Liver (tissue), 10 donors: Measurements from ENCODE around the gene GNG3. TPM values are rescaled to one million over a fixed set of nuclear protein-coding genes. Genes with fewer than 3 reads are reported as not detected.

ENCODE experiments used
- DNase-seq: peaks from one replicate; pipeline ENCODE4 v3.0.0-alpha.2; 2017; ENCODE audit warnings: low spot score
- H3K27ac ChIP-seq, 2 donors: one replicate each; pipeline ENCODE4 v1.7.0; 2013; ENCODE audit warnings: inconsistent platforms in 2 of 2, low read length in 2 of 2, control low read depth in 1 of 2, low read depth in 1 of 2, mild to moderate bottlenecking in 1 of 2
- H3K27me3 ChIP-seq, 4 donors: one replicate each; pipeline versions ENCODE4 v1.6.1 to v1.7.0; 2013; ENCODE audit warnings: low read length in 3 of 4, inconsistent platforms in 1 of 4, mild to moderate bottlenecking in 1 of 4, moderate library complexity in 1 of 4; ENCODE audit not compliant: control insufficient read depth in 4 of 4, insufficient read depth in 4 of 4
- H3K36me3 ChIP-seq, 4 donors: one replicate each; pipeline versions ENCODE4 v1.6.1 to v1.7.0; 2013; ENCODE audit warnings: low read length in 3 of 4, mild to moderate bottlenecking in 3 of 4, low read depth in 1 of 4, moderate library complexity in 1 of 4; ENCODE audit not compliant: control insufficient read depth in 4 of 4, insufficient read depth in 3 of 4
- H3K4me1 ChIP-seq, 4 donors: one replicate each; pipeline versions ENCODE4 v1.6.1 to v1.7.0; 2013; ENCODE audit warnings: low read length in 3 of 4, mild to moderate bottlenecking in 3 of 4, moderate library complexity in 1 of 4; ENCODE audit not compliant: control insufficient read depth in 4 of 4, insufficient read depth in 4 of 4
- H3K4me3 ChIP-seq, 3 donors: one replicate each; pipeline versions ENCODE4 v1.6.1 to v1.7.0; 2013; ENCODE audit warnings: low read length in 3 of 3, control low read depth in 1 of 3, low read depth in 1 of 3, mild to moderate bottlenecking in 1 of 3
- H3K9ac ChIP-seq, 2 donors: one replicate each; pipeline ENCODE4 v1.7.0; 2013; ENCODE audit warnings: low read length in 2 of 2, mild to moderate bottlenecking in 2 of 2, moderate library complexity in 2 of 2, control low read depth in 1 of 2, low read depth in 1 of 2
- H3K9me3 ChIP-seq, 4 donors: one replicate each; pipeline versions ENCODE4 v1.6.1 to v1.7.0; 2013; ENCODE audit warnings: low read length in 3 of 4; ENCODE audit not compliant: control insufficient read depth in 4 of 4
- HNF4G ChIP-seq: IDR thresholded peaks from 2 replicates; pipeline ENCODE4 v1.6.1; 2016; ENCODE audit warnings: antibody characterized with exemption
- JUND ChIP-seq, 2 donors: IDR thresholded peaks; 2 replicates each; pipeline ENCODE4 v1.6.1; 2016; ENCODE audit warnings: antibody characterized with exemption in 2 of 2
- WGBS: extraction: QIAGEN DNeasy Blood & Tissue Kit; methylation state at CpG from one replicate; pipeline ENCODE4 v1.1.7; 2013; 5-methylcytosine and 5-hydroxymethylcytosine counted together
- polyA plus RNA-seq, 2 donors: library from polyadenylated mRNA; stranded (reverse) in 1 of 2; unstranded in 1 of 2; fragments of 200-250 nt in 1 of 2; fragments of >200 nt in 1 of 2; fragmentation: Nextera tagmentation in 1 of 2; extraction: Ambion mirVana in 1 of 2; gene quantifications; one replicate each; pipeline versions ENCODE4 v1.2.1 to v1.2.3, GENCODE V29; 2013 to 2015
- small RNA-seq: library from RNA; depleted of rRNA; stranded (forward); fragments of <200 nt; gene quantifications from one replicate; pipeline ENCODE3, GENCODE V24; 2014
- total RNA-seq, 2 donors: library from RNA; depleted of rRNA; stranded (reverse); fragments of >200 nt; gene quantifications; one replicate each; pipeline ENCODE4 v1.2.3, GENCODE V29; 2014
- donor health status: healthy.
- donor health status: healthy.
- donor health status: healthy.
- donor health status: healthy.
- donor health status: healthy.

GNG3 gene
- total and polyA plus RNA-seq, 4 donors: 0.19 TPM; not detected in 3

DNA sequence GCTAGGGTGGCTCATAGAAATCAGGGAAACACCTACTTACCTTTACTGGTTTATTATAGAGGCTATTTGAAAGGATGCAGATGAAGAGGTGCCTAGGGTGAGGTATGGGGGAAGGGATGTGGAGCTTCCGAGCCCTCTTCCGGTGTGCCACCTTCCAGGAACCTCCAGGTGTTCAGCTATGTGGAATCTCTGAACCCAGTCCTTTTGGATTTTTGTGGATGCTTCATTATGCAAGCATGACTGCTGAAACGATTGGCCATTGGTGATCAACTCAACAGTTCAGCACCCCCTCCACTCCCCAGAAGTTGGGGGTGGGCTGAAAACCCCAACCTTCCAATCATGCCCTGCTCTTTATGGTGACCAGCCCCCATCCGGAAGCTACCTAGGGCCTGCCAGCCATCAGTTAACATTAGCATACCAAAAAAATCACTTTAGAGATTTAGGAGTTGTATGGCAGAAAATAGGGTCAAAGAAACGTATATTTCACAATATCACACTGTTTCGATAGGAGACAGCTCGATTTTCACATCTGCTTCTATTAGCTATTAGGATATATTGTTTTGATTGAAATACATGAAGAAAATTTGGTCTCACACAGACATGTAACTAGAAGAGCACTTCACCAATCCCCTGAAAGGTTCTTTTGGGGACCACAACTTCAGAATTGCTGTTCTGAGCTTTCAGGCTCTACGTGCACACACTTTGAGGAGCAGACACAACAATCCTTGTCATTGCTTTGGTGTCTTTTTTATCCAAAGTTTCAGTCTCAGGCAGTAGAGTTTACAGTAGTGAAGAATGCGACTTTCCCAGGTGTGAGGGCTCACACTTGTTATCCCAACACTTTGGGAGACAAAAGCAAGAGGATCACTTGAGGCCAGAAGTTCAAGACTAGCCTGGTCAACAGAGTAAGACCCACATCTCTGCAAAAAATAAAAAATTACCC, 50.6 kb downstream of the GNG3 start:
- no peak for DNase-seq
- H3K36me3 ChIP-seq: no peaks in the 10 kb centered on the region
- no peaks in the 10 kb centered on the region for H3K27me3 ChIP-seq
- H3K4me1 ChIP-seq: peaks cover 3 to 21% (median 18%) of the 10 kb centered on the region in 4 donors
- H3K9me3 ChIP-seq: no peaks in the 10 kb centered on the region
- H3K27ac ChIP-seq: no peak overlapping the region
- H3K9ac ChIP-seq: no peak overlapping the region
- 77% methylated on average over 9 of the region's 9 CpGs for WGBS
- no peak for TF ChIP-seq HNF4G
- TF ChIP-seq JUND (IDR thresholded peaks at IDR 0.05): no peak
- H3K4me3 ChIP-seq: no peak overlapping the region

Small RNAs within 50 kb of the gene (small RNA-seq; reads per million reads assigned to genes)
- not detected for gene SNORA57

Other genes with a start within 250 kb of the GNG3 start
- gene AHNAK, start 160.9 kb upstream of the GNG3 start, total RNA-seq: 100 to 1,000 TPM in 1 of 2 donors, 10 to 100 TPM in 1; 53.6 to 110 TPM
- gene AHNAK, start 160.9 kb upstream of the GNG3 start, polyA plus RNA-seq: 10 to 100 TPM; 22.6 to 22.7 TPM
- gene EEF1G, start 133.8 kb upstream of the GNG3 start, total RNA-seq: 100 to 1,000 TPM; 373 to 640 TPM
- gene EEF1G, start 133.8 kb upstream of the GNG3 start, polyA plus RNA-seq: 100 to 1,000 TPM; 251 to 566 TPM
- gene TUT1, start 116.2 kb upstream of the GNG3 start, total RNA-seq: 10 to 100 TPM in 1 of 2 donors, 1 to 10 TPM in 1; 5.6 to 12.1 TPM
- 10 to 100 TPM; 15.2 to 15.8 TPM for gene TUT1, start 116.2 kb upstream of the GNG3 start, polyA plus RNA-seq
- 10 to 100 TPM; 43.1 to 55.3 TPM for gene MTA2, start 105.8 kb upstream of the GNG3 start, total RNA-seq
- gene MTA2, start 105.8 kb upstream of the GNG3 start, polyA plus RNA-seq: 10 to 100 TPM in 1 of 2 donors, 1 to 10 TPM in 1; 4.4 to 21.4 TPM
- 10 to 100 TPM in 1 of 2 donors, 1 to 10 TPM in 1; 6.0 to 17.2 TPM for gene EML3, start 94.9 kb upstream of the GNG3 start, total RNA-seq
- 10 to 100 TPM in 1 of 2 donors, 1 to 10 TPM in 1; 9.9 to 19.3 TPM for gene EML3, start 94.9 kb upstream of the GNG3 start, polyA plus RNA-seq
- 1 to 10 TPM in 1 of 2 donors, under 1 TPM in 1; 0.84 to 1.3 TPM for gene ROM1, start 94.4 kb upstream of the GNG3 start, total RNA-seq
- gene ROM1, start 94.4 kb upstream of the GNG3 start, polyA plus RNA-seq: 1 to 10 TPM in 1 of 2 donors, under 1 TPM in 1; 0.86 to 3.9 TPM
- 10 to 100 TPM; 13.1 TPM for gene B3GAT3, start 85.7 kb upstream of the GNG3 start, total RNA-seq
- gene B3GAT3, start 85.7 kb upstream of the GNG3 start, polyA plus RNA-seq: 10 to 100 TPM; 22.5 to 29.2 TPM
- gene GANAB, start 61.1 kb upstream of the GNG3 start, total RNA-seq: 100 to 1,000 TPM; 130 to 209 TPM
- gene GANAB, start 61.1 kb upstream of the GNG3 start, polyA plus RNA-seq: 100 to 1,000 TPM in 1 of 2 donors, 10 to 100 TPM in 1; 45.2 to 166 TPM
- gene INTS5, start 54.4 kb upstream of the GNG3 start, total RNA-seq: 10 to 100 TPM; 12.7 to 17.5 TPM
- 10 to 100 TPM in 1 of 2 donors, 1 to 10 TPM in 1; 6.5 to 14.6 TPM for gene INTS5, start 54.4 kb upstream of the GNG3 start, polyA plus RNA-seq
- 10 to 100 TPM; 16.5 to 17.7 TPM for gene C11orf98, start 42.5 kb upstream of the GNG3 start, total RNA-seq
- gene C11orf98, start 42.5 kb upstream of the GNG3 start, polyA plus RNA-seq: 10 to 100 TPM; 43.8 to 49.9 TPM
- gene CSKMT, start 42.4 kb upstream of the GNG3 start, total RNA-seq: 1 to 10 TPM; 1.8 to 2.5 TPM
- gene CSKMT, start 42.4 kb upstream of the GNG3 start, polyA plus RNA-seq: 1 to 10 TPM; 2.1 to 2.4 TPM
- 1 to 10 TPM; 2.9 to 6.3 TPM for gene UQCC3, start 36.0 kb upstream of the GNG3 start, total RNA-seq
- gene UQCC3, start 36.0 kb upstream of the GNG3 start, polyA plus RNA-seq: 10 to 100 TPM in 1 of 2 donors, 1 to 10 TPM in 1; 7.0 to 12.2 TPM
- gene LBHD1, start 35.4 kb upstream of the GNG3 start, total RNA-seq: 1 to 10 TPM; 3.5 to 4.4 TPM
- 1 to 10 TPM; 1.6 to 3.4 TPM for gene LBHD1, start 35.4 kb upstream of the GNG3 start, polyA plus RNA-seq
- gene UBXN1, start 28.6 kb upstream of the GNG3 start, total RNA-seq: 10 to 100 TPM; 31.4 to 45.5 TPM
- gene UBXN1, start 28.6 kb upstream of the GNG3 start, polyA plus RNA-seq: 10 to 100 TPM; 36.8 to 45.7 TPM
- gene LRRN4CL, start 18.1 kb upstream of the GNG3 start, total RNA-seq: under 1 TPM in 1 of 2 donors, not detected in 1; 0.08 TPM
- gene LRRN4CL, start 18.1 kb upstream of the GNG3 start, polyA plus RNA-seq: under 1 TPM in 1 of 2 donors, not detected in 1; 0.06 TPM
- 10 to 100 TPM; 15.1 to 23.0 TPM for gene BSCL2, start 252 bp upstream of the GNG3 start, total RNA-seq
- 10 to 100 TPM; 34.5 to 40.0 TPM for gene BSCL2, start 252 bp upstream of the GNG3 start, polyA plus RNA-seq
- gene HNRNPUL2, start 19.8 kb downstream of the GNG3 start, total RNA-seq: 10 to 100 TPM; 14.0 to 17.0 TPM
- 10 to 100 TPM in 1 of 2 donors, 1 to 10 TPM in 1; 1.3 to 12.0 TPM for gene HNRNPUL2, start 19.8 kb downstream of the GNG3 start, polyA plus RNA-seq
- 10 to 100 TPM; 12.0 to 16.1 TPM for gene TTC9C, start 20.8 kb downstream of the GNG3 start, total RNA-seq
- 10 to 100 TPM in 1 of 2 donors, 1 to 10 TPM in 1; 10.0 to 14.0 TPM for gene TTC9C, start 20.8 kb downstream of the GNG3 start, polyA plus RNA-seq
- gene ZBTB3, start 46.5 kb downstream of the GNG3 start, total RNA-seq: 1 to 10 TPM; 5.9 to 6.4 TPM
- gene ZBTB3, start 46.5 kb downstream of the GNG3 start, polyA plus RNA-seq: 1 to 10 TPM; 1.5 to 2.6 TPM
- gene POLR2G, start 53.9 kb downstream of the GNG3 start, total RNA-seq: 10 to 100 TPM; 21.9 to 29.0 TPM
- gene POLR2G, start 53.9 kb downstream of the GNG3 start, polyA plus RNA-seq: 10 to 100 TPM; 42.4 to 46.9 TPM
- 10 to 100 TPM in 1 of 2 donors, 1 to 10 TPM in 1; 8.5 to 25.2 TPM for gene TAF6L, start 63.7 kb downstream of the GNG3 start, total RNA-seq
- 10 to 100 TPM in 1 of 2 donors, 1 to 10 TPM in 1; 5.8 to 12.8 TPM for gene TAF6L, start 63.7 kb downstream of the GNG3 start, polyA plus RNA-seq
- 10 to 100 TPM; 21.1 to 28.4 TPM for gene TMEM179B, start 79.7 kb downstream of the GNG3 start, total RNA-seq
- gene TMEM179B, start 79.7 kb downstream of the GNG3 start, polyA plus RNA-seq: 10 to 100 TPM; 37.0 to 81.4 TPM
- gene TMEM223, start 84.3 kb downstream of the GNG3 start, total RNA-seq: 10 to 100 TPM in 1 of 2 donors, 1 to 10 TPM in 1; 9.2 to 11.8 TPM
- gene TMEM223, start 84.3 kb downstream of the GNG3 start, polyA plus RNA-seq: 10 to 100 TPM; 14.2 to 23.8 TPM
- gene NXF1, start 97.8 kb downstream of the GNG3 start, total RNA-seq: 10 to 100 TPM; 17.3 to 38.3 TPM
- 10 to 100 TPM; 30.3 to 35.1 TPM for gene NXF1, start 97.8 kb downstream of the GNG3 start, polyA plus RNA-seq
- gene STX5, start 124.4 kb downstream of the GNG3 start, total RNA-seq: 10 to 100 TPM; 22.4 to 34.1 TPM
- 10 to 100 TPM; 13.6 to 29.8 TPM for gene STX5, start 124.4 kb downstream of the GNG3 start, polyA plus RNA-seq
- not detected for gene TEX54, start 125.2 kb downstream of the GNG3 start, total RNA-seq
- gene TEX54, start 125.2 kb downstream of the GNG3 start, polyA plus RNA-seq: 1 to 10 TPM in 1 of 2 donors, not detected in 1; 1.6 TPM
- gene WDR74, start 131.9 kb downstream of the GNG3 start, total RNA-seq: 10 to 100 TPM; 17.1 to 21.5 TPM
- 10 to 100 TPM; 19.6 to 22.5 TPM for gene WDR74, start 131.9 kb downstream of the GNG3 start, polyA plus RNA-seq
- 10 to 100 TPM; 48.1 to 59.5 TPM for gene SLC3A2, start 173.2 kb downstream of the GNG3 start, total RNA-seq
- 10 to 100 TPM; 34.3 to 53.9 TPM for gene SLC3A2, start 173.2 kb downstream of the GNG3 start, polyA plus RNA-seq
- not detected for gene CHRM1, start 213.7 kb downstream of the GNG3 start, total RNA-seq
- gene CHRM1, start 213.7 kb downstream of the GNG3 start, polyA plus RNA-seq: not detected